ENCODE data around the gene PDP2.
"Not testable (repeated sequence)": the region's sequence is repeated elsewhere in the genome, so short reads cannot be mapped to it uniquely, and the experiment has no call there.

PDP2 gene

GRCh38 chr16:66894948-66895688 is 14.8 kb downstream of the PDP2 start:
- TF ChIP-seq, protein P1, sequence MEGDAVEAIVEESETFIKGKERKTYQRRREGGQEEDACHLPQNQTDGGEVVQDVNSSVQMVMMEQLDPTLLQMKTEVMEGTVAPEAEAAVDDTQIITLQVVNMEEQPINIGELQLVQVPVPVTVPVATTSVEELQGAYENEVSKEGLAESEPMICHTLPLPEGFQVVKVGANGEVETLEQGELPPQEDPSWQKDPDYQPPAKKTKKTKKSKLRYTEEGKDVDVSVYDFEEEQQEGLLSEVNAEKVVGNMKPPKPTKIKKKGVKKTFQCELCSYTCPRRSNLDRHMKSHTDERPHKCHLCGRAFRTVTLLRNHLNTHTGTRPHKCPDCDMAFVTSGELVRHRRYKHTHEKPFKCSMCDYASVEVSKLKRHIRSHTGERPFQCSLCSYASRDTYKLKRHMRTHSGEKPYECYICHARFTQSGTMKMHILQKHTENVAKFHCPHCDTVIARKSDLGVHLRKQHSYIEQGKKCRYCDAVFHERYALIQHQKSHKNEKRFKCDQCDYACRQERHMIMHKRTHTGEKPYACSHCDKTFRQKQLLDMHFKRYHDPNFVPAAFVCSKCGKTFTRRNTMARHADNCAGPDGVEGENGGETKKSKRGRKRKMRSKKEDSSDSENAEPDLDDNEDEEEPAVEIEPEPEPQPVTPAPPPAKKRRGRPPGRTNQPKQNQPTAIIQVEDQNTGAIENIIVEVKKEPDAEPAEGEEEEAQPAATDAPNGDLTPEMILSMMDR (IDR thresholded peaks at IDR 0.05; ENCODE audit: control insufficient read depth, insufficient read depth, low read depth, low read length, missing control alignments), result peak; percentile 95
- DNase-seq (ENCODE audit: low read depth), result no peak

DNA sequence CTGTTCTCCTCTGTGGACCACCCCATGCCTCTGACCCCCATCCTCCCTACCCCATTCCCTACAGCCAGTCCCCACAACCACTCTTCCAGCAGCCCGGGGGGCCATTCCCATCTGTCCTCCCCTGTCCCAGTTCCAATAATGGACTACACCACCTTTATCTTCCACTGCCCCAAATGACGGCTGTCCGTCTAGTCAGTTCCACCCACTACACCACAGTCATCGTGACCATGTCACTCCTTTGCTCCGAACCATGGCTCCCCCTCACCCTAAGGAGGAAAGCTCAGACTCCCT is 15.3 kb downstream of the PDP2 start:
- no peak for DNase-seq (ENCODE audit: low read depth)
- H3K4me3 ChIP-seq (ENCODE audit: control insufficient read depth, low read depth, low read length), result no peak overlapping the region
- TF ChIP-seq, protein P1 (IDR thresholded peaks at IDR 0.05; ENCODE audit: control insufficient read depth, insufficient read depth, low read depth, low read length, missing control alignments), result no peak

More at GRCh38 chr16:66894948-66895688, 14.8 kb downstream of the PDP2 start:
- no peak overlapping the region for H3K4me3 ChIP-seq (ENCODE audit: control insufficient read depth, low read depth, low read length)

DNA sequence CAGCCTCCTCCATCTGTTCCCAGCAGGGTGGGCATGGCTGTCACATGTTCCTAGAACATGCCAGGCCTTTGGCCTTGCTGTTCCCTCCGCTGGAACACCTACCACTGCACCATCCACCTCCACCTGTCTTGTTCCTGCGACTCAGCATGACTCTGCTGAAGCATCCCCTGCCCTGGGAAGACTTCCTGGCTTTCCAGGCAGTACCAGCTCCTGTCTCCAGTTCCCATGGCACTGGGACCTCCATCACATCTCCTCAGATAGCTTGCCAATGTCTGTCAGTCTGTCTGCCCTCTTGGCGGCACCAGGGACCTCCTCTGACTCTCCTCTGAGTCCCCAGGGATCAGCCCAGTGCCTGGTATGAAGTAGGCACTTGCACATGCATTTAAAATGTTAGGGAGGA is 15.7 kb downstream of the PDP2 start:
- no peak for DNase-seq (ENCODE audit: low read depth)
- no peak overlapping the region for H3K4me3 ChIP-seq (ENCODE audit: control insufficient read depth, low read depth, low read length)
- TF ChIP-seq, protein P1 (IDR thresholded peaks at IDR 0.05; ENCODE audit: control insufficient read depth, insufficient read depth, low read depth, low read length, missing control alignments), result no peak

GRCh38 chr16:66896682-66897081 is 16.4 kb downstream of the PDP2 start:
- DNase-seq (ENCODE audit: low read depth); H3K4me3 ChIP-seq (ENCODE audit: control insufficient read depth, low read depth, low read length): not testable (repeated sequence)

DNA sequence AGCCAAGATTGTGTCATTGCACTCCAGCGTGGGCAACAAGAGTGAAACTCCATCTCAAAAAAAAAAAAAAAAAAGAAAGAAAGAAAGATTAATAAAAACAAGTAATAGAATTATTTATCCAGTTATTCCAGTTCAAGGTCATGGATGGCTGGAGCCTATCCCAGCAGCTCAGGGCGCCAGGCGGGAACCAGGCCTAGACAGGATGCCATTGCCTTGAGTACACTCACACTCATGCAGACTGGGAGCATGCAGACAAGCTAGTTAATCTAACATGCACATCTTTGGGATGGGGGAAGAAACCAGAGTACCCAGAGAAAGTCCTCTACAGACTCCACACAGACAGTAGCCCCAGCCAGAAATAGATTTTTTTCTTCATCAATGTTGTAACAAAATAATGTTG is 17.9 kb downstream of the PDP2 start:
- TF ChIP-seq, protein P1 (IDR thresholded peaks at IDR 0.05; ENCODE audit: control insufficient read depth, insufficient read depth, low read depth, low read length, missing control alignments), result no peak
- DNase-seq (ENCODE audit: low read depth), result no peak
- no peak overlapping the region for H3K4me3 ChIP-seq (ENCODE audit: control insufficient read depth, low read depth, low read length)

GRCh38 chr16:66898933-66899309 is 18.6 kb downstream of the PDP2 start:
- no peak for DNase-seq (ENCODE audit: low read depth)
- no peak overlapping the region for H3K4me3 ChIP-seq (ENCODE audit: control insufficient read depth, low read depth, low read length)
- TF ChIP-seq, protein P1 (IDR thresholded peaks at IDR 0.05; ENCODE audit: control insufficient read depth, insufficient read depth, low read depth, low read length, missing control alignments), result no peak

DNA sequence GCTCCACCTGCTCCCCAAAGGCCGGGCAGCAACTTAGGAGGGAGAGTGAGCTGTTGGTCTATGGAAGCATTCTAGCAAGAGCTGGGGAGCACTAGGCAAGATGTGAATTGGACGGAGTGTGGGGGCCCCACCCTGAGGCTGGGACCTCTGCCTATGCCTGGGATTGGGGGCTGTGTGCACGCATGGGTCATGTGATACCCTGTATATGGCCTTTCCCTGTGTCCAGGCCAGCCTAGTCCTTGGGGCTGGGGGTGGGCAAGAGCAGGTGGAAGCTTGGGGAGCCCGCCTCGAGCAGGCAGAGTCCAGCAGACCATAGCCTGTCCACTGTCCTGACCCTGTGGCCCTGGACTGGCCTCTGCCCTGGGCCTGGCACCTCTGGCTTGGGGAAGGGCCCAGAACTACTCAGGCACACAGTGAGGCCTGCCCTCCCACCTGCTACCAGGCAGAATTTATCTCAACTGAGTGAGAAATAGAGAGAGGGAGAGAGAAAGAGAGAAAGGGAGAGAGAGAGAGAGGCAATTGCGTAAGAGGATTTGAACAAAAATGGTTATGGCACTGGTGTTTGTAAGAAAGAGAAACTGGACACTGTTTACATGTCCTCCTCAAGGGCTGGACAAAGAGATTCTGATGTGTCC is 19.1 kb downstream of the PDP2 start:
- no peak for DNase-seq (ENCODE audit: low read depth)
- H3K4me3 ChIP-seq (ENCODE audit: control insufficient read depth, low read depth, low read length), result no peak overlapping the region

More for the DNA sequence above, 19.1 kb downstream of the PDP2 start:
- TF ChIP-seq, protein P1 (IDR thresholded peaks at IDR 0.05; ENCODE audit: control insufficient read depth, insufficient read depth, low read depth, low read length, missing control alignments), result no peak

Data from AG09309 (cell line).